HepG2 (cell line): Measurements from ENCODE around the gene C1QTNF5. TPM values are rescaled to one million over a fixed set of nuclear protein-coding genes. Genes with fewer than 3 reads are reported as not detected.
A peak's percentile ranks its signal among the peaks of the same experiment; 100 is the strongest.

ENCODE experiments used
- CCDC6 ChIP-seq: sonication (generic); formaldehyde crosslinking; IDR thresholded peaks from 2 replicates; pipeline ENCODE4 v1.8.1; 2022; ENCODE audit warnings: mild to moderate bottlenecking, missing genetic modification reagents, moderate library complexity
- CEBPB ChIP-seq: IDR thresholded peaks from 2 replicates; pipeline ENCODE4 v1.6.1; 2011; ENCODE audit warnings: low read depth, low read length, improper control_type of control experiment, borderline replicate concordance
- CEBPG ChIP-seq: IDR thresholded peaks from 2 replicates; pipeline ENCODE4 v1.6.1; 2016
- FOXC1 ChIP-seq: sonication (generic); formaldehyde crosslinking; IDR thresholded peaks from 2 replicates; pipeline ENCODE4 v1.8.0; 2022; ENCODE audit warnings: mild to moderate bottlenecking, missing genetic modification reagents, borderline replicate concordance
- IKZF4 ChIP-seq: sonication (generic); formaldehyde crosslinking; IDR thresholded peaks from 2 replicates; pipeline ENCODE4 v1.5.1; 2020; ENCODE audit warnings: borderline replicate concordance, mild to moderate bottlenecking, low read depth, missing genetic modification reagents; ENCODE audit errors: not compliant biosample characterization
- MED13 ChIP-seq: sonication (generic); formaldehyde crosslinking; IDR thresholded peaks from 2 replicates; pipeline ENCODE4 v1.5.0; 2020; ENCODE audit warnings: missing genetic modification reagents
- MLX ChIP-seq: IDR thresholded peaks from 2 replicates; pipeline ENCODE4 v1.6.1; 2016
- NFYB ChIP-seq: sonication (generic); formaldehyde crosslinking; IDR thresholded peaks from 2 replicates; pipeline ENCODE4 v1.4.0; 2020; ENCODE audit warnings: missing genetic modification reagents
- NFYC ChIP-seq: IDR thresholded peaks from 2 replicates; pipeline ENCODE4 v1.6.1; 2016; ENCODE audit warnings: missing genetic modification reagents, missing compliant biosample characterization
- PLSCR1 ChIP-seq: sonication (generic); formaldehyde crosslinking; IDR thresholded peaks from 2 replicates; pipeline ENCODE4 v1.5.0; 2020; ENCODE audit warnings: missing genetic modification reagents, mild to moderate bottlenecking, borderline replicate concordance
- POLR2AphosphoS5 ChIP-seq: IDR thresholded peaks from 2 replicates; pipeline ENCODE4 v1.6.1; 2012; ENCODE audit warnings: low read depth, low read length
- RAD21 ChIP-seq: fragments of 450-650 bp; formaldehyde crosslinking; IDR thresholded peaks from 2 replicates; pipeline ENCODE4 v1.5.0; 2020; ENCODE audit warnings: mild to moderate bottlenecking
- REPIN1 ChIP-seq: sonication (generic); formaldehyde crosslinking; IDR thresholded peaks from 2 replicates; pipeline ENCODE4 v1.8.0; 2022; ENCODE audit warnings: missing genetic modification reagents, low read depth, mild to moderate bottlenecking, borderline replicate concordance
- SIN3A ChIP-seq: IDR thresholded peaks from 2 replicates; pipeline ENCODE4 v1.6.1; 2011; ENCODE audit warnings: low read depth, mild to moderate bottlenecking, control low read depth, low read length, borderline replicate concordance
- SMAD3 ChIP-seq: sonication (generic); formaldehyde crosslinking; IDR thresholded peaks from 2 replicates; pipeline ENCODE4 v1.4.0; 2020; ENCODE audit warnings: missing genetic modification reagents
- TFDP1 ChIP-seq: IDR thresholded peaks from 2 replicates; pipeline ENCODE4 v1.6.1; 2016; ENCODE audit warnings: missing compliant biosample characterization, missing genetic modification reagents, borderline replicate concordance
- TIGD3 ChIP-seq: sonication (generic); formaldehyde crosslinking; IDR thresholded peaks from 2 replicates; pipeline ENCODE4 v1.5.1; 2020; ENCODE audit warnings: mild to moderate bottlenecking, missing genetic modification reagents, borderline replicate concordance
- ZMAT5 ChIP-seq: sonication (generic); formaldehyde crosslinking; IDR thresholded peaks from 2 replicates; pipeline ENCODE4 v1.5.0; 2020; ENCODE audit warnings: mild to moderate bottlenecking, low read depth, missing genetic modification reagents, borderline replicate concordance
- ZNF329 ChIP-seq: sonication (generic); formaldehyde crosslinking; IDR thresholded peaks from 2 replicates; pipeline ENCODE4 v1.9.0; 2021; ENCODE audit warnings: low read depth, mild to moderate bottlenecking, missing genetic modification reagents
- ZNF337 ChIP-seq: sonication (generic); formaldehyde crosslinking; IDR thresholded peaks from 2 replicates; pipeline ENCODE4 v1.5.1; 2020; ENCODE audit warnings: missing genetic modification reagents, low read depth, mild to moderate bottlenecking, borderline replicate concordance
- ZNF501 ChIP-seq: sonication (generic); formaldehyde crosslinking; IDR thresholded peaks from 2 replicates; pipeline ENCODE4 v1.5.1; 2020; ENCODE audit warnings: mild to moderate bottlenecking, moderate library complexity, missing genetic modification reagents
- ZNF547 ChIP-seq: sonication (generic); formaldehyde crosslinking; IDR thresholded peaks from 2 replicates; pipeline ENCODE4 v1.5.1; 2020; ENCODE audit warnings: mild to moderate bottlenecking, missing genetic modification reagents
- ZNF7 ChIP-seq: IDR thresholded peaks from 2 replicates; pipeline ENCODE4 v1.6.1; 2016; ENCODE audit warnings: missing biosample characterization, missing genetic modification reagents
- ZNF761 ChIP-seq: sonication (generic); formaldehyde crosslinking; conservative IDR thresholded peaks from 2 replicates; pipeline ENCODE4 v1.4.0; 2020; ENCODE audit warnings: mild to moderate bottlenecking, missing genetic modification reagents
- ZUFSP ChIP-seq: sonication (generic); formaldehyde crosslinking; IDR thresholded peaks from 2 replicates; pipeline ENCODE4 v1.9.0; 2021; ENCODE audit warnings: missing genetic modification reagents, mild to moderate bottlenecking, borderline replicate concordance
- polyA plus RNA-seq, 8 experiments: library from polyadenylated mRNA; depleted of rRNA in 3 of 8; stranded (reverse) in 7 of 8; unstranded in 1 of 8; fragments of >200 nt; fragmentation: Illumina TruSeq in 4 of 8; extraction: Trizol in 4 of 8; gene quantifications; 2 replicates each; pipeline versions ENCODE4 v1.2.1 to v1.2.3, GENCODE V29; 2011 to 2016; ENCODE audit warnings: low read depth in 4 of 8, missing spikeins in 1 of 8, mixed read lengths in 1 of 8; ENCODE audit not compliant: insufficient read depth in 1 of 8
- total RNA-seq, 5 experiments: library from RNA; depleted of rRNA; stranded (reverse); fragments of >200 nt; fragmentation: Illumina TruSeq; extraction: Trizol; gene quantifications; 2 replicates each; pipeline ENCODE4 v1.2.3, GENCODE V29; 2016; ENCODE audit warnings: low read depth in 1 of 5

Gene C1QTNF5
- total and polyA plus RNA-seq, 2 of the 13 experiments (the other 11 are each of a cell fraction or from before 2014, with no cell fraction given) = 0.86 to 1.2 TPM

- TF ChIP-seq ZUFSP (CRISPR knock-in tag) (no peak), CCDC6 (CRISPR knock-in tag) (0 out of 2 replicates have a peak, but pooled peaks have one; percentile 16), TFDP1 (CRISPR knock-in tag) (peak; percentile 69; the same call in 1 of the 2 replicates), POLR2AphosphoS5 (peak; percentile 11; the same call in 1 of the 2 replicates), NFYB (0 out of 2 replicates have a peak, but pooled peaks have one; percentile 12), SMAD3 (CRISPR knock-in tag) (no peak), MLX (CRISPR knock-in tag) (no peak), NFYC (peak; percentile 32; the same call in 1 of the 2 replicates), ZNF329 (no peak), FOXC1 (CRISPR knock-in tag) (no peak), ZNF547 (0 out of 2 replicates have a peak, but pooled peaks have one; percentile 60), CEBPG (CRISPR knock-in tag) (0 out of 2 replicates have a peak, but pooled peaks have one; percentile 3), ZNF7 (no peak), ZNF501 (CRISPR knock-in tag) (no peak), IKZF4 (peak; percentile 46), ZNF761 (CRISPR knock-in tag) (peak; percentile 52; the same call in 1 of the 2 replicates), SIN3A (0 out of 2 replicates have a peak, but pooled peaks have one; percentile 36), TIGD3 (CRISPR knock-in tag) (0 out of 2 replicates have a peak, but pooled peaks have one; percentile 16), MED13 (CRISPR knock-in tag) (0 out of 2 replicates have a peak, but pooled peaks have one; percentile 2), PLSCR1 (0 out of 2 replicates have a peak, but pooled peaks have one; percentile 13), ZMAT5 (CRISPR knock-in tag) (no peak), ZNF337 (CRISPR knock-in tag) (peak; percentile 36; the same call in 1 of the 2 replicates), RAD21 (CRISPR knock-in tag) (no peak), REPIN1 (CRISPR knock-in tag) (0 out of 2 replicates have a peak, but pooled peaks have one; percentile 13), CEBPB (0 out of 2 replicates have a peak, but pooled peaks have one; percentile 3)
These were observed 40.1 kb upstream of the C1QTNF5 start (continued) for GRCh38 chr11:119380827-119381180.
